Rectal smooth muscle tissue (tissue), 1 donor: ENCODE data around the gene RAB14.

Experiments used
- H3K27ac ChIP-seq: one replicate; pipeline ENCODE4 v1.7.0; 2013; ENCODE audit warnings: low read depth, low read length, inconsistent platforms
- H3K27me3 ChIP-seq: one replicate; pipeline ENCODE4 v1.7.0; 2013; ENCODE audit warnings: low read length; ENCODE audit not compliant: control insufficient read depth, insufficient read depth
- H3K36me3 ChIP-seq: one replicate; pipeline ENCODE4 v1.7.0; 2013; ENCODE audit warnings: low read length; ENCODE audit not compliant: control insufficient read depth, insufficient read depth
- H3K4me1 ChIP-seq: one replicate; pipeline ENCODE4 v1.7.0; 2013; ENCODE audit warnings: low read length; ENCODE audit not compliant: control insufficient read depth, insufficient read depth
- H3K4me3 ChIP-seq: one replicate; pipeline ENCODE4 v1.7.0; 2013; ENCODE audit warnings: low read length
- H3K9ac ChIP-seq: one replicate; pipeline ENCODE4 v1.7.0; 2013; ENCODE audit warnings: low read length

RAB14 gene

DNA sequence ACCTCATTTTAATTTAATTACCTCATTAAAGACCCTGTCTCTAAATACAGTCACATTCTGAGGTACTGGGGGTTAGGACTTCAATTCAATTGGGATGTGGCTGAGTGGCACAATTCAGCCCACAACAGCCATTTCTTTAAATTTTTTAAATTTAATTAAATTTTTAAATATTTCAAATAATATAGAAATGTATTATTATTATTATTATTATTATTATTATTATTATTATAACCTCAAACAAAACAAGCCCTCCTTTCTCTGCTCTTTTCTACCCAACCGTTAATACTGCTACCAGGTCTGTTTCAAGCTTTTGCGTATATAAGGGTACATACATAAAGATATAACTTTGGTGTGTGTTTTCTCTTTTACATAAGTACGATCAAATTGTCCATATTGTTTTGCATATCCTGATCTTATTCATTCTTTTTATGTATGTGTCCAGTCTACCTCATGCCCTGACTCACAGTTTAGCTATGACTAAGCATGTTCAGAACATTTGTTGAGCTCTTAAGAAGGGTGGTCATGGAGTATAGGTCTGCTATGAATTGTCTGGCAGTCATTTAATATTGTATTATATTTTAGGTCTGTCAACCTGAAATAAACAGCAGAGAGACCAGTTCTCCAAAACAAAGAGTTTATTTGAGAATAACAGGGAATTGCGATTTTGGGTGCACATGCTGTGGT lies 16.1 kb upstream of the RAB14 start:
- H3K4me1 ChIP-seq: peaks cover 3% of the 10 kb centered on the region
- no peaks in the 10 kb centered on the region for H3K36me3 ChIP-seq
- no peak overlapping the region for H3K4me3 ChIP-seq
- no peaks in the 10 kb centered on the region for H3K27me3 ChIP-seq
- no peak overlapping the region for H3K27ac ChIP-seq
- H3K9ac ChIP-seq: no peak overlapping the region

DNA sequence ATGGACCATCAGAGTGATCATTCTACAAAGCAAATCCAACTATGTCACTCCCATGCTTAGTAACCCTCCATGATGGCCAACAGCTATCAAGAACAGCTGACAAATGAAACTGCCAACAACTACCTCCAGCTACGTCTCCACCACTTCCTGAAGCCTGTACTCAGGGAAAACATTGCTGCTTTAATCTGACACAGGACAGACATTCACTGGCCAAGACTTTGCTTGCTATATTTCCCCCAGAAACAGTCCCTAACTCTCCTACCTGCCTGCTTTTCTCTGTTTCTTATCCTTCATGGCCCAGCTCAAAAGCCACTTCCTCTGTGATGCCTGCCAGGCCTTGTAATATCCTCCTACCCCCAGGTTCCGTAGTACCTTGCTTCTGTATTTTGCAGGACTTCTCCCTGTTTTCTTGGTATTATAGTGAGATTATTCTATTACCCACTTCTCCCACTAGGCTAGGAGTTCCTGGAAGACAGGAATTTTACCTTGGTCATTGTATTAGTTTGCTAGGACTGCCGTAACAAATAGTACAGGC lies 14.7 kb upstream of the RAB14 start:
- Histone ChIP-seq H3K36me3 (no peaks in the 10 kb centered on the region), H3K4me1 (peaks cover 3% of the 10 kb centered on the region), H3K4me3 (no peak overlapping the region), H3K9ac (no peak overlapping the region), H3K27ac (no peak overlapping the region), H3K27me3 (no peaks in the 10 kb centered on the region)

DNA sequence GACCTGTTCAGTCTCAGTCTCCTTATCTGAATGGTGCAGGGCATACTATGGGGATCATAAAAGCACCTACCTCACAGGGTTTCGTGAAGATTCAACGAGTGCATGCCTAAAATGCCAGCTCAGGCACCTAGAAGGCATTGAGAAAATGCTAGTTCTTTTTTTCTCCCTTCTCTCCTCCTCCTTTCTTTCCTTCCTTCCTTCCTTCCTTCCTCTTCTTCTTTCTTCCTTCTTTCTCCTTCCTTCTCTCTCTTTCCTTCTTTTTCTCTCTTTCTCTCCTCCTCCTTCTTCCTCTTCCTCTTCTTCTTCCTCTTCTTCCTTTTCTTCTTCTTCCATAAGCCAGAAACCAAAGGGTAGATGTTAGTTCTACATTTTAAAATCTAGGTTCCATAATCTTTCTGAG lies 12.3 kb upstream of the RAB14 start:
- H3K4me3 ChIP-seq: no peak overlapping the region
- no peak overlapping the region for H3K9ac ChIP-seq
- H3K27me3 ChIP-seq: no peaks in the 10 kb centered on the region
- no peak overlapping the region for H3K27ac ChIP-seq
- no peaks in the 10 kb centered on the region for H3K36me3 ChIP-seq
- H3K4me1 ChIP-seq: peaks cover 3% of the 10 kb centered on the region

DNA sequence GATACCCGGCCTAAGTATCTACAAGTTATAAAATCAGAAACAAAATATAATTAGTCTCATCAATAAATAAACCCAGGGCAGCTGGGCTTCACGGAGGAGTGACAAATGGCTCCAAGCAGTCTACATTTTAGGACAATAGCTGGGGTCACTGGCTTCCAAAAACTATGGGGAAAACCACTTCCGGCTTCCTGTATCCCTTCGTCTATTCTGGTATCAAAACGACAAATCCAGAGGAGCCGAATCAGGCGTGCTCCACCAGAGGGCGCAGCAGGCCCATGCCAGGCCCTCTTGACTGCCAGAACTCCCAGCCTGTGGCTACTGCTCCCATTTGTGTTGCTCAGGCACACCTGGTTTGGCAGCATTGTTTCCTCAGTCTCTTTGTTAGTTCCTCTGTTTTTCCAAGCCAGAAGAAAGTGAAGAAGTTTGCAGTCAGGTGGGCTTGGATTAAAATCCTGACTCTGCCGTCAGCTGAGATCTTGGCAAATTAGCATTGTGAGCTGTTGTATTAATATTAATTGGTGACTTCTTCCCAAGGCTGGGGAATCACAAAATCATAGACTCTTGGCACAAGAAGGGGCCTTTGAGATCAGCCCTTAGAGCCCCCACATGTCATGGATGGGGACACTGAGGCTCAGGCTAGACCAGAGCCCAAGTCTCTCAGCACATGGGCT lies 11.6 kb upstream of the RAB14 start:
- Histone ChIP-seq H3K9ac (no peak overlapping the region), H3K27me3 (no peaks in the 10 kb centered on the region), H3K36me3 (no peaks in the 10 kb centered on the region), H3K4me1 (peaks cover 3% of the 10 kb centered on the region), H3K27ac (peak overlapping the region; percentile 28), H3K4me3 (no peak overlapping the region)

DNA sequence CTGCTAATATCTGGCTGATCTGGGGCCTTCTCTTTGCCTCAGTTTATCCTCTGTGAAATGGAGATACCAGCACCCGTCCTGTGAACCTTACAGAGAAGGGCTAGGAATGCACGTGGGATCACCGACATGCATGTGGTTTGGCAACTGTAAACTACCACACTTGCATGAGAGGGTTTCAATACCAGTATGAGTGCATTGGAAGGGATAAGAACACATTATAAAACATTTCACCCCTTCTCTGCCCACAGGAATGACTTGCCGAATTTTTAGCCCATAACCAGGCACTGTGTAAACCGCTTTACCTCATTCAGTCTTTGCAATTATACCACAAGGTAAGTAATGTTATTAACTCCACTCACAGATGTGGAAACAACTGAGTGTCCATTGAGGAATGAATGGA lies 8.9 kb upstream of the RAB14 start:
- no peak overlapping the region for H3K4me3 ChIP-seq
- no peaks in the 10 kb centered on the region for H3K27me3 ChIP-seq
- no peak overlapping the region for H3K9ac ChIP-seq
- no peaks in the 10 kb centered on the region for H3K36me3 ChIP-seq
- peaks cover 3% of the 10 kb centered on the region for H3K4me1 ChIP-seq
- H3K27ac ChIP-seq: no peak overlapping the region

DNA sequence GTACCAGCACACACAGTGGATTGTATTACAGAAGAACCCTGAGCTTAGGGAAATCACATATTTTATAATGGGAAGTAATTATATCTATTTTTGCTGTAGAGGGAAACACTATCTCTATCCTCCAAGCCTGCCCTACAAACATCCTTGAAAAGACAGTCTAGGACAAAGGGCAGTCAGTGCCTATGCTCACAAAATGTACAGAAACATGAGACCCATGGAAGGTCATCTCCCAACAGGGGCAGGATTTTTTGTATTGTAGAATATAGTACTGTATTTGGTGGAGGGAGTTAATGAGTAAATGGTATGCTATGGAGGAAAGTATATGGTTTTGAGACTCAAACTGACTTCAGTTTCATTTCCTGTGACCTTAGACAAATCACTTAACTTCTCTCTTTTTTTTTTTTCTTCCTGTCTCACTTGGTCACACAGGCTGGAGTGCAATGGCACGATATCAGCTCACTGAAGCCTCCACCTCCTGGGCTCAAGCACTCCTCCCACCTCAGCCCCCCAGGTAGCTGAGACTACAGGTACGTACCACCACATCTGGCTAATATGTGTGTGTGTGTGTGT lies 5.8 kb upstream of the RAB14 start:
- Histone ChIP-seq H3K9ac (no peak overlapping the region), H3K27ac (no peak overlapping the region), H3K4me3 (no peak overlapping the region), H3K27me3 (no peaks in the 10 kb centered on the region), H3K36me3 (no peaks in the 10 kb centered on the region), H3K4me1 (peaks cover under 1% of the 10 kb centered on the region)

DNA sequence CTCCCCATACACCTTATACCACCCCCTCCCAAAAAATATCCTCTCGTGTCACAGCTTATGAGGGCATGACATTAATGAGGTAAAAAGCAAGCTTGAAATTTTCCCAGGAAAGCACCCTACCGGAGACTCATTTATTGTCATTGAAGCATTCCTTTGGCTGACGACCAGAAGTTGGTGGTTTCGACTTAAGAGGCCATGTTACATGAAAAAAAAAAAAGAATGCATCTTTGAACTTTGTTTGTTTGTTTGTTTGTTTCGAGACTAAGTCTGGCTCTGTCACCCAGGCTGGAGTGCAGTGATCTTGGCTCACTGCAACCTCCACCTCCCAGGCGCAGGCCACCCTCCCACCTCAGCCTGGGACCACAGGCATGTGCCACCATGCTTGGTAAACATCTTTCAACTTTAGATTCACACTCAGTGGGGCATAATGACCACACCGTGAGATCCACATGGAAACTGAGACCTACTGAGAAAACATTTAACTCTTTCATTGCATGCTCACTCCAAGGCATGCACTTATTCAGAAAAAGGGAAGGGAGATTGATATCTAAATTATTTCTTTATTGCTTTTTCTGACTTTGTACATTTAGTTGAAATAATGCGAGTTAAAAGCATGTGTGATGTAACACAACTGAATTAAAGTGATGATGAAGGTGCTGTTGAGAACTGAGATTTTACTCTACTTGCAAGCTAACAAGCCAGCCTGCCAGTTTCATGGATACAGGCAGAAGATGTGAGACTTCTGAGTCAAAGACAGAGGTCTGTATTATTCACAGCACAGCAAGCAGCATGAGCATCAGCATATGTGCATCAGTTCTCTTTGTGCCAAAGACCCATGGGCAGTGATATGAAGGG lies 5.1 kb upstream of the RAB14 start:
- Histone ChIP-seq H3K27ac (no peak overlapping the region), H3K9ac (no peak overlapping the region), H3K4me3 (no peak overlapping the region), H3K4me1 (peaks cover 3% of the 10 kb centered on the region), H3K36me3 (no peaks in the 10 kb centered on the region), H3K27me3 (no peaks in the 10 kb centered on the region)

DNA sequence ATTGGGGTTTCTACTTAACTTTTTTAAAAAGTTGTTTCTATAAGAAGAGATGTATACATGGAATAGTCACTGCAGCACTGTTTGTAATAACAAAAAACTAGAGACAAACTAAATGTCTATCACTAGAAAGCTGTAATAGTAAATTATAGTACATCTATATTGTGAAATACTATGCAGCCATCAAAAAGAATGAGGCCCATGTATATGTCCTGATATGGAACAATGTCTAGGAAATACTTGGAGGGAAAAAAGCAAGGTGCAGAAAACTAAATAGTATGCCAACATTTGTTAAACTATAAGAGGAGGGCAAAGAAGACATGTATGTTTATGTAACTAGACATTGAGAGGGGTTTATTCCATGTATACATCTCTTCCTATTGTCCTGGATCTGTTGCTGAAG lies 2.9 kb upstream of the RAB14 start:
- H3K27me3 ChIP-seq: no peaks in the 10 kb centered on the region
- no peak overlapping the region for H3K27ac ChIP-seq

DNA sequence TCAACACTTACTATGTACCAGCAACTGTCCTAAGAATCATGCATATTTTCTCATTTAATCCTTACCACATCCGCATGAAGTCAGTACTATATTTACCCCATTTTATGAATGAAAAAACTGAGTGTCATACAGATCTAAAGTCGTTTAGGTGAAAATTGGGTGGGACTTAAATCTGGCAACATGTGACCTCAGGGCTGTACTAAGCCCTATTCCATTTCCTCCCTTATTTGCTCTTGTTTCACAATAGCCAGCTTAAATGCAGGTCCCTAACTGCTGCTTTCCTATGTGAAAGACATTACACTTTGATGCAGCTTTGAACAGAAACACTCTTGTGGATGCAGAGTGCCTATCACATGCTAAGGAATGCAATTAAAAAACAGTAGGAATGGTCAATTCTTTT lies 2.5 kb upstream of the RAB14 start:
- no peak overlapping the region for H3K4me3 ChIP-seq
- H3K27ac ChIP-seq: no peak overlapping the region
- H3K27me3 ChIP-seq: no peaks in the 10 kb centered on the region
- H3K9ac ChIP-seq: no peak overlapping the region
- H3K4me1 ChIP-seq: peaks cover 19% of the 10 kb centered on the region
- H3K36me3 ChIP-seq: no peaks in the 10 kb centered on the region

More for the DNA sequence above, 2.9 kb upstream of the RAB14 start:
- Histone ChIP-seq H3K4me1 (peaks cover 14% of the 10 kb centered on the region), H3K36me3 (no peaks in the 10 kb centered on the region), H3K4me3 (no peak overlapping the region), H3K9ac (no peak overlapping the region)

DNA sequence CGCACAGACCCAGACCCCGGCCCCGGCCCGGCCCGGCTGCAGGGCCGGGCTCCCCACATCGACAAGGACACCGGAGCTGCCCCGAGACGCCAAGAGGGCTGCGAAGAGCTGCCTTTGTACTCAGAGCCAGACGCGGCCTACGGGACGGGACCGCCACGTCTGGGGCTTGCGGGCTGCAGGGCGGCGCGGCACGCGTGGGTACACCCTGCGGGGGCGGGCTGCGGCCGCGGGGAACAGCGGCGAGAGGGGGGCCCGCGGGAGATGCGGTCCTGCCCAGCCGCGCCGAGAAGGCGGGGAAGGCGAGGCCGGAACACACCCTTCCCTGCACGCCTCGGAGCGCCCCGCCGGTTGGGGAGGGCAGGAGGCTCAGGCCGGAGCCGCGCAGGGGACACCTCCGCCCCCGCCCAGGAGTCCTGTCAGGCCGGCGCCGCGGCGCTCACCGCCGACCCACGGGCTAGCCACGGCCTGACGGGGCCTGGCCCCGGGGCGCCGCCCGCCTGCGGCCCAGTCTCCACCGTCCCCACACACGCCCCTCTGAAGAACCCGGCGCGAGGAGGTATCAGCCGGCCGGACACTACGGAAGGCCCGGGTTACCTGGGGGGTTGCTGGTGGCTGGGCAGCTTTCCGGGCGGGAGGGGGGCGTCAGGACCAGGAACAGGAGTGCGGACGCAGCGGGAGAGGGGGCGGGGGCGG lies 478 bp downstream of the RAB14 start:
- no peaks in the 10 kb centered on the region for H3K27me3 ChIP-seq
- H3K4me3 ChIP-seq: peak overlapping the region; percentile 74
- peak overlapping the region; percentile 90 for H3K27ac ChIP-seq
- no peaks in the 10 kb centered on the region for H3K36me3 ChIP-seq
- H3K9ac ChIP-seq: peak overlapping the region; percentile 89
- H3K4me1 ChIP-seq: peaks cover 24% of the 10 kb centered on the region

DNA sequence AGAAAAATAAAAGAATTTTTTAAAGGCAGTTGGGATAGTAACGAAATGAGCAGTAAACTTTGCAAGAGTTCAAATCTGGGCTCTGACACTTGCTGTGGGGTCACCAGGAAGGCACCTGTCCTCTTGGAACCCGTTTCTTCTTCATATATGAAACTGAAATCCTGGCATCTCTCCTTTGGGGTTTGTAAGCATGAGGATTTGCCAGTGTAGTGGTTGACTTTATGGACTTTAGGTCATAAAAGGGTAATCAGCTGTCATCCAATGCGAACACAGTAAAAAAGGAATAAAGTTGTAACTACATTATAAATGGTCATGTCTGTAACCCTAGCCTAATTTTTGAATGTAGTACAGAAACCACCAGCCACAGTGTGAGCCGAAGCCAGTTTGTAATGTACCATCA lies 1.3 kb downstream of the RAB14 start:
- H3K9ac ChIP-seq: peak overlapping the region; percentile 89

More for the DNA sequence above, 1.3 kb downstream of the RAB14 start:
- peak overlapping the region; percentile 90 for H3K27ac ChIP-seq
- peaks cover 24% of the 10 kb centered on the region for H3K4me1 ChIP-seq
- peak overlapping the region; percentile 74 for H3K4me3 ChIP-seq
- H3K27me3 ChIP-seq: no peaks in the 10 kb centered on the region
- H3K36me3 ChIP-seq: no peaks in the 10 kb centered on the region
